ENCODE results near the gene HIPK3. TPM values are rescaled to one million over a fixed set of nuclear protein-coding genes. Genes with fewer than 3 reads are reported as not detected.

HIPK3 gene
- total and polyA plus RNA-seq, 9 of the 15 experiments (the other 6 are each of a cell fraction or from before 2014, with no cell fraction given), result 2.3 to 19.6 (median 7.5) TPM

DNA sequence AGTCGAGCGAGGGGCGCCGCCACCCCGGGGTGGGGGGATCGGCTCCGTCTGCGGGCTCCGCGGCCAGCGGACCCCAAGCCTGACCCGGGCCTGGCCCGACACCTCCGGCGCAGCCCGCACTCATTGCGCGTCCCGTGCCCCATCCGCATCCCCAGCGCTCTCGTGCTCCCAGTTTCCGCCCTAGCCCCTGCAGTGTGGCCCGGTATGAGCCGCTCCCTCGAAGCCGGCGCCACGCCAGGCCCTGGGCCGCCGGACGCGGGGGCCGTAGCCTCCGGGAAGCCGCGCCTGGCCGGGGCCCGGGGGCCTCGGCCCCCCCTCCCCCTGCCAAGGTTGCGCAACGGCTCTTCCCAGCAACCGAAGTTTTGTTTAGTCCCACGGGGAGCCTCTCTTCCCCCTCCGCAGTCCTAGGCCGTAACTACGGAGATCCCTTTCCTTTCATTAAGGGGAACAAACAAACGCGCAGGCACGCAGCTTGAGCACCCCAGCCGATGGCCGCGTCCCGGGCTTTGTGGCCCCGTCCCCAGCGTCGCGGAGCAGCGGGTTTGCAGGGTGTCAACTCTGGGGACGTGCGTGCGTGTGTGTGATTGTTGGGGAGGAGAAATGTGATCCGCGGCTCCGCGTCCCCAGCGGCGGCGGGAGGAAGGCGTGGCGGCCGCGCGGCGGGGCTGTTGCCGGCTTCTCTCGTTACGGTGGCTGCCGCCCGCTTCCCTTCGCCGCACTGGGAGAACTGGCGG lies 883 bp downstream of the HIPK3 start (continued):
- TF ChIP-seq SMC3 (conservative IDR thresholded peaks at IDR 0.05; ENCODE audit: insufficient read depth, low read depth, low read length), result no peak
- no peak for TF ChIP-seq MXI1 (IDR thresholded peaks at IDR 0.05; ENCODE audit: low read depth, low read length)
- no peak for TF ChIP-seq ZNF324 (CRISPR knock-in tag; IDR thresholded peaks at IDR 0.05)
- TF ChIP-seq, protein P1, sequence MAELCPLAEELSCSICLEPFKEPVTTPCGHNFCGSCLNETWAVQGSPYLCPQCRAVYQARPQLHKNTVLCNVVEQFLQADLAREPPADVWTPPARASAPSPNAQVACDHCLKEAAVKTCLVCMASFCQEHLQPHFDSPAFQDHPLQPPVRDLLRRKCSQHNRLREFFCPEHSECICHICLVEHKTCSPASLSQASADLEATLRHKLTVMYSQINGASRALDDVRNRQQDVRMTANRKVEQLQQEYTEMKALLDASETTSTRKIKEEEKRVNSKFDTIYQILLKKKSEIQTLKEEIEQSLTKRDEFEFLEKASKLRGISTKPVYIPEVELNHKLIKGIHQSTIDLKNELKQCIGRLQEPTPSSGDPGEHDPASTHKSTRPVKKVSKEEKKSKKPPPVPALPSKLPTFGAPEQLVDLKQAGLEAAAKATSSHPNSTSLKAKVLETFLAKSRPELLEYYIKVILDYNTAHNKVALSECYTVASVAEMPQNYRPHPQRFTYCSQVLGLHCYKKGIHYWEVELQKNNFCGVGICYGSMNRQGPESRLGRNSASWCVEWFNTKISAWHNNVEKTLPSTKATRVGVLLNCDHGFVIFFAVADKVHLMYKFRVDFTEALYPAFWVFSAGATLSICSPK (IDR thresholded peaks at IDR 0.05; ENCODE audit: borderline replicate concordance), result no peak
- TF ChIP-seq, protein P2, sequence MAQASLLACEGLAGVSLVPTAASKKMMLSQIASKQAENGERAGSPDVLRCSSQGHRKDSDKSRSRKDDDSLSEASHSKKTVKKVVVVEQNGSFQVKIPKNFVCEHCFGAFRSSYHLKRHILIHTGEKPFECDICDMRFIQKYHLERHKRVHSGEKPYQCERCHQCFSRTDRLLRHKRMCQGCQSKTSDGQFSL (CRISPR knock-in tag; IDR thresholded peaks at IDR 0.05), result no peak; the same call in 1 of the 2 replicates
- TF ChIP-seq, protein P2 (tag; IDR thresholded peaks at IDR 0.05), result peak in 1 of 2 experiments; percentile 64; a peak in 2 of 4 replicates
- TF ChIP-seq, protein P3, sequence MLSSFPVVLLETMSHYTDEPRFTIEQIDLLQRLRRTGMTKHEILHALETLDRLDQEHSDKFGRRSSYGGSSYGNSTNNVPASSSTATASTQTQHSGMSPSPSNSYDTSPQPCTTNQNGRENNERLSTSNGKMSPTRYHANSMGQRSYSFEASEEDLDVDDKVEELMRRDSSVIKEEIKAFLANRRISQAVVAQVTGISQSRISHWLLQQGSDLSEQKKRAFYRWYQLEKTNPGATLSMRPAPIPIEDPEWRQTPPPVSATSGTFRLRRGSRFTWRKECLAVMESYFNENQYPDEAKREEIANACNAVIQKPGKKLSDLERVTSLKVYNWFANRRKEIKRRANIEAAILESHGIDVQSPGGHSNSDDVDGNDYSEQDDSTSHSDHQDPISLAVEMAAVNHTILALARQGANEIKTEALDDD (IDR thresholded peaks at IDR 0.05), result no peak
- TF ChIP-seq RUNX1 (IDR thresholded peaks at IDR 0.05; ENCODE audit: low read depth), result no peak
- no peak for TF ChIP-seq RFX7 (CRISPR knock-in tag; IDR thresholded peaks at IDR 0.05)
- 0 out of 2 replicates have a peak, but pooled peaks have one; percentile 25 for TF ChIP-seq ZNF583 (CRISPR knock-in tag; IDR thresholded peaks at IDR 0.05)
- no peak for TF ChIP-seq ZNF274 (IDR thresholded peaks at IDR 0.05; ENCODE audit: borderline replicate concordance, low read depth, low read length)
- TF ChIP-seq, protein P4, sequence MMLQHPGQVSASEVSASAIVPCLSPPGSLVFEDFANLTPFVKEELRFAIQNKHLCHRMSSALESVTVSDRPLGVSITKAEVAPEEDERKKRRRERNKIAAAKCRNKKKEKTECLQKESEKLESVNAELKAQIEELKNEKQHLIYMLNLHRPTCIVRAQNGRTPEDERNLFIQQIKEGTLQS (IDR thresholded peaks at IDR 0.05), result peak; percentile 75
- TF ChIP-seq, protein P4 (CRISPR knock-in tag; conservative IDR thresholded peaks at IDR 0.05), result no peak
- peak; percentile 90; the same call in 1 of the 2 replicates for TF ChIP-seq ZBTB7A (IDR thresholded peaks at IDR 0.05; ENCODE audit: borderline replicate concordance, control insufficient read depth, low read depth, low read length)
- TF ChIP-seq ZNF174 (CRISPR knock-in tag; IDR thresholded peaks at IDR 0.05), result no peak
- no peak for TF ChIP-seq MAFK (IDR thresholded peaks at IDR 0.05; ENCODE audit: low read length)
- no peak for TF ChIP-seq NUFIP1 (IDR thresholded peaks at IDR 0.05; ENCODE audit: partially characterized antibody)
- no peak for TF ChIP-seq NELFE (IDR thresholded peaks at IDR 0.05; ENCODE audit: insufficient read depth, insufficient read length)
- TF ChIP-seq PHF21A (IDR thresholded peaks at IDR 0.05; ENCODE audit: borderline replicate concordance, low read depth), result peak; percentile 52; the same call in 1 of the 2 replicates
- TF ChIP-seq, protein P5, sequence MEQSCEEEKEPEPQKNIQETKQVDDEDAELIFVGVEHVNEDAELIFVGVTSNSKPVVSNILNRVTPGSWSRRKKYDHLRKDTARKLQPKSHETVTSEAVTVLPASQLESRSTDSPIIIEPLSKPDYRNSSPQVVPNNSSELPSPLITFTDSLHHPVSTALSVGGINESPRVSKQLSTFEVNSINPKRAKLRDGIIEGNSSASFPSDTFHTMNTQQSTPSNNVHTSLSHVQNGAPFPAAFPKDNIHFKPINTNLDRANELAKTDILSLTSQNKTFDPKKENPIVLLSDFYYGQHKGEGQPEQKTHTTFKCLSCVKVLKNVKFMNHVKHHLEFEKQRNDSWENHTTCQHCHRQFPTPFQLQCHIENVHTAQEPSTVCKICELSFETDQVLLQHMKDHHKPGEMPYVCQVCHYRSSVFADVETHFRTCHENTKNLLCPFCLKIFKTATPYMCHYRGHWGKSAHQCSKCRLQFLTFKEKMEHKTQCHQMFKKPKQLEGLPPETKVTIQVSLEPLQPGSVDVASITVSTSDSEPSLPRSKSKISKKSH (CRISPR knock-in tag; IDR thresholded peaks at IDR 0.05), result no peak
- no peak for TF ChIP-seq NCOA4 (IDR thresholded peaks at IDR 0.05; ENCODE audit: partially characterized antibody)
- TF ChIP-seq CBX8 (IDR thresholded peaks at IDR 0.05; ENCODE audit: borderline replicate concordance, extremely low read depth, low read depth, low read length, poor library complexity, severe bottlenecking), result no peak
- no peak for TF ChIP-seq POLR2AphosphoS2 (IDR thresholded peaks at IDR 0.05; ENCODE audit: low read length)
